Right renal cortex interstitium (tissue), 3 donors: ENCODE results near the gene MCM3. TPM values are rescaled to one million over a fixed set of nuclear protein-coding genes. Genes with fewer than 3 reads are reported as not detected.

ENCODE experiments used
- DNase-seq, 3 donors: peaks; one replicate each; pipeline ENCODE4 v3.0.0-alpha.2; 2013; ENCODE audit warnings: low read depth in 3 of 3, low spot score in 2 of 3
- polyA plus RNA-seq, 3 donors: library from polyadenylated mRNA; unstranded; fragments of 120-200 nt; gene quantifications; one replicate each; pipeline ENCODE4 v1.2.1, GENCODE V29; 2013; ENCODE audit not compliant: insufficient read length in 3 of 3

Gene MCM3
- polyA plus RNA-seq, 3 donors = 137 to 154 (median 146) TPM

DNA sequence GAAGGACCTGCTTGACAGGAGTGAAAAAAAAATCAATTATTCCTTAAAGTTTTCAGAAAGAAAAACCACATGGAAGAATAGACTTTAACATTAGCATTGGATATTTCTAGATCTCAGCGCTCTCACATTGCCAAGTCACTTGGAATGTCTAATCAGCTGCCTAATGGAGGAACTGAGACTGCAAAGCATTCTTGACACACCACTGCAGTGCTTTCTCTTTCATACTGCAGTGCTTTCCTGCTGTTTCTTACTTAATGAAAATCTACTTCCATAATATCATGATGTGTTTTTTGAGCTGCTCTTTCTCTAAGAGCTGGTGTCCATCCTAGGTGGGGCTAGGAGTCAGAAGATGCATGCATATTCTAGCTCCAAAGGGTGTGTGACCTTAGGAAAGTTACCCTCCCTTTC lies 20.4 kb upstream of the MCM3 start:
- no peak for DNase-seq

- no peak for DNase-seq
Observed at GRCh38 chr6:52303178-52303577, 18.6 kb upstream of the MCM3 start.

GRCh38 chr6:52301326-52301725 lies 16.8 kb upstream of the MCM3 start:
- DNase-seq = no peak

DNA sequence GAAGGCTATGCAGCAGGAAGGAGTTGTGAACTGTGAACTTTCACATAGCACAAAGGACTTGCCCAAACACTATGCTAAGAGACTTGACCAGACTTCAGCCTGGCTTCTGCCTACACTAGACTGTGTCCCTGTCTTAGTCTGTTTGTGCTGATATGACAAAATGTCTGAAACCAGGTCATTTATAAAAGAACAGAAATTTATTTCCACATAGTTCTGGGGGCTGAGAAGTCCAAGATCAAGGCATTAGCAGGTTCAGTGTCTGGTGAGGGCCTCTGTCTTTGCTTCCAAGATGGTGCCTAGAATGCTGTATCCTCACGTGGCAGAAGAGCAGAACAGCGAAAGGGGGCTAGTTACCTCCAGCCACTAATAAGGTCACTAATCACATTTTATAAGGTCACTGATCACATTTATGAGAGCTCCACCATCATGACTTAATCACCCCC lies 16.0 kb upstream of the MCM3 start:
- no peak for DNase-seq

DNA sequence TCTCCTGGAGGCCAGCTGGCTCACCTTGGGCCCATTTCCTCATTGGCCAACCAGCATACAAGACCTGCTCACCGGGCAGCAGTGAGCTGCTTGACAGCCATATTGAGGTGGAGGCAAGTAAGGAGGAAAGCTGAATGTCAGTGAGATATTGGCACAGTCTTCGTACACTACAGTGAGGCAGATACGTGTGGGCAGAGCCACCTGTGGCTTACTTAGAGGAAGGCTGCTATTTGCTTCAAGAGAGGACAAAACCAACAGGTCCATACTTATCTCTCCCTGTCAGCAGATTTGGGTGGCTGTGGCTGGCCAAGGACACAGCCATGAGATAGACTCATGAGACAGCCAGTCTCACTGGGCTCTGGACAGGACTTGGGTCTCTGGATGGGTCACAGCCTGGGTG lies 15.1 kb upstream of the MCM3 start:
- no peak for DNase-seq

- no peak for DNase-seq
Observed at GRCh38 chr6:52297433-52297832, 12.9 kb upstream of the MCM3 start.

GRCh38 chr6:52293067-52293466 lies 8.5 kb upstream of the MCM3 start:
- no peak for DNase-seq

GRCh38 chr6:52288841-52289240 lies 4.3 kb upstream of the MCM3 start:
- no peak for DNase-seq

GRCh38 chr6:52288216-52288615 lies 3.7 kb upstream of the MCM3 start:
- no peak for DNase-seq

DNA sequence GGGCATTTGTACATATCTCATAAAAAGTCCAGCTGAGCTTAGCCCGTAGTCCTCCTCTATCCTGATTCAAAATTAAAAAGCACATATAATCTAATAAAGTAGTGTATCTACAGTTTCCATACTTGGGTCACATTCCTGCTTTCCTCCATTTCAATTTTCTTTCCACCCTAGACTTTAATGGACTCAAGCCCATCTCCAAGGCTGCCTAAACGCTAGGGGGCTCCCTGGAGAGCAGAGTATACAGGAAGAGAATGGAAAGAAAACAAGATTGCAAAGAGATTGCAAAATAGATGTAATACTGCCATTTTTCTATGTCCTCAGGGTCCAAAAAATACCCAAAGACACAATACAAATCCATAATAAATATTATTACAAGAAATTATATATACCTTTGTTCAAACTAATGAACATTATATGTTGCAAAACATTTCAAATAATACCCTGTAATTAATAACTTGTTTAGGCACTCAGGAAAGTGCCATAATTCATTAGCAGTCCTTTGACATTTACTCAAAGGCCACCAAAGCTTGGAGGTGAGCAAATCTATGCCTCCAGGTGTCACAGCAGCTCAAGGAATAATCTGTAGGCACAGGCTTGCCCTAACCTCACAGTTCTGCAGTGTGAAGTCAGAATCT lies 2.4 kb upstream of the MCM3 start:
- peak in 1 of 3 donors; percentile 34 for DNase-seq

GRCh38 chr6:52285177-52286068 lies 881 bp upstream of the MCM3 start:
- DNase-seq = no peak

GRCh38 chr6:52284131-52284459 lies 447 bp downstream of the MCM3 start:
- DNase-seq = no peak

GRCh38 chr6:52283111-52283510 lies 1.4 kb downstream of the MCM3 start:
- DNase-seq = no peak

- DNase-seq = no peak
Observed at GRCh38 chr6:52276130-52276529, 8.4 kb downstream of the MCM3 start.

GRCh38 chr6:52271852-52272460 lies 12.6 kb downstream of the MCM3 start:
- no peak for DNase-seq

DNA sequence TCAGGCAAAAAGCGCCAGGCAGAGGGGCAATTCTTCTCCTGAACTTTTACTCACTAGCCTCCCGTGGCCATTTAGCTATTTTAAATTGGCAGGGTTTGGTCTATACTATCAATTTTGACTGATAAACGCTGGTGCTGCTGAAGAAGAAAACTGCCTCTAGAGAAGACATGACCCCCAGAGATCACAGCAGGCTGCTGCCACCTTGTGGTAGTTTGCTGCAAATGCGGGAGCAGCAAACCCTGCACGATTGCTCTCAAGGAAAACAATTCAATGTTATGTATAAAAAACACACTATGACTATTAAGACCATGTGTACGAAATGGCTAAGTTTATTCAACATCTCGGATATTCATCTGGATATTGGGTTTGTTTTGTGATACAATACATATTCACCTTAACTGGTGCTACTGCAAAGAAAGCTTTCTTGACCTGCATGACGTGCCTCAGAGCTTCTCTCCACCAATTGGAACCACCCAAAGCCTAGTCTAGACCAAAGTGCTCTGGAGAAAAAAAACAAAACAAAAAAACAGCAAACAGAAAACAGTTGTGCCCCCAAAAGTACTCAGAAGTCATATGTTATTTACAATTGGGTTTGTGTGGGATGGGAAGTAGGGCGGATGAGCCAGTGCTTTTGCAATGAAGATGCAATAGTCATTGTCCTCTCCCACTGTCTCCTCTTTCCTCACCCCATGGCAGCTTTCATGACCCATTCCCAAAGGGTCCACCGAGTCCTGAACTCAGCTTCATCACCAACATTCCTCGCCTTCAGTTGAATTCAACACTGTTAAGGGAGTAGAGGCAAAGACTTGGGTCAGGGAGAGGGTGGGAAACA lies 20.6 kb downstream of the MCM3 start:
- peak in 2 of 3 donors; percentile 27 to 55 for DNase-seq

DNA sequence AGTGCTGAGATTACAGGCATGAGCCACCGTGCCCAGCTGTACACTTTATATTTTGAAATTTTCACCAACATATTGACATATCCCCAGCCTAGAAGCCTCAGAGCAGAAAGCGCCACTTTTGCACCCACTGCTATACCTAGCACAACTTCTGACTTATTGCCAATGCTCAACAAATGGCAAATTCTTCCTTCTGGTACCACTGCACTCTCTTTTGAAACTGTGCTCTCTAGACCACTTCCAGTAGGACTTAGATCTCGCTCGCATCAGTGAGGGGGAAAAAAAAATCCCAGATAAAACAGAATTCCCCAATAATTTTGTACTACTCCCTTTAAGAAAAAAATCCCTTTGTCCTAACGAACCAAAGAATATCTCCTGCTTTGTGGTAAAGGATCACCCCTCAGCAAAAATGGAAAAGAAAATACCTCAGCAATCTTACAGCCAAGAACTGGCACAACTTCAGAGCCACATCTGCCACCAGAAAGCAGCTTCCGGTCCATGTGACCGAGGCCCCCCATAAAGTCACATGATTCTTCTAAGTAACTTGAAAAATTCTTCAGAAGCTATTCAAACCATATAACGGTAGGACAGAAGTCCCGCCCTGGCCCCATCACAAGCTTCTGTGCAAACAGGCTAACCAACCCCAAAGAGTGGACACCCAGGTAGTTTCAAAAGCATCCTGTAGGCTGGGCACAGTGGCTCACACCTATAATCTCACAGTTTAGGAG lies 21.8 kb downstream of the MCM3 start:
- DNase-seq = no peak

DNA sequence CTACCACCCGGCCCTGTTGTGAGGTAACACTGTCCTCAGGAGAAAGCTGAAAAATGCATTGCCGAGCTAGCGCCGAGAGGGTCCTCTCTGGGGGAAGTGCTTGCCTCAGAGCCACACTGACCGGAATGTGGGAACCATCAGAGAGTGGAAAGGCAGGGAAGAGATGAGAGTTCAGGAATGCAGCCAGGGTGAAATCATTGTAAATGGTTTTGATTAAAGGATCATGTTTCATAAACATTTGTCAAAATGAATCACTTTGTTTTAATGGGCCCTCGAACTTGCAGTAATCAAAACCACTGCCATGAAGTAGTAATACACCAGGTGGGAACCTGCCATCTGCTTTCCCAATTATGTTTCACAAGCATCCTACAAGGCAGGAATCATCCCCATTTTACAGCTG lies 23.3 kb downstream of the MCM3 start:
- no peak for DNase-seq

DNA sequence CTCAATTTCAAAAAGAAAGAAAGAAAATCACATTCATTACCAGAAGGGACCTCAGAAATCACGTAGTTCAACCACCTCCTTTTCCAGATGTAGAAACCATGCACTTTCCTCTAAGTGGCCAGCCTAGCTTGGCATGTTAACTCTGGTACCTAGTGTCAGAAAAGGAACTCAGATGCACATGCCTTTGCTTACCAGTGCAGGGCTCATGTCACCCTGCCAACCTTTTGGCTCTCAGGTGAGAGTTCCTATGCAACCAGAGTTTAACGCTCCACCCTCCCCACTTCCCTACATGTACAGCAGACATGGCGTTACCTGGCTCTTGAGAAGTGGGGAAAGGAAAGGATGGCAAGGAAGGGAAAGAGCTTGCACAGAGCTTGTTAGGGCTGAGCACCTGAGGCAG lies 23.9 kb downstream of the MCM3 start:
- no peak for DNase-seq

DNA sequence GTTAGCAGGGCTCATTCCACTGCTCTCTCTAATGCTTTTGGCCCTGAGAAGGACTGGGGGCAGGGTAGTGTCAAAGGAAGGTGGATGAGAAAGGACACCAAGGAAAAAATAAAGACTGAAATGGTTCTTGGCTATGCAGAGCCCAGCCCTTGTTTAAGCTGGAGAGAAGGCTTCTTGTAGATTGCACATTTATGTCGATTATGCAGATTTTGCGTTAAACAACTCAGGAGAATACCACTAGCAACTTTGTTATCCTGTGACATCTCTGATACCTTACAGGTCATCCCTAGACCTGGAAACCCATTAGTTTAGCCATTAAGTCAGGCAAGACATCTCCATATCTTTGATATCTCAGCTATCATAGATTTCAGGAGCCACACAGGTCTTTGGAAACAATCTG lies 29.1 kb downstream of the MCM3 start:
- no peak for DNase-seq
